ENCODE results near the gene FYB1. TPM values are rescaled to one million over a fixed set of nuclear protein-coding genes. Genes with fewer than 3 reads are reported as not detected.
A peak's percentile ranks its signal among the peaks of the same experiment; 100 is the strongest.

The FYB1 gene
- total and polyA plus RNA-seq, 2 of the 4 experiments (the other 2 are of a cell fraction), result not detected

DNA sequence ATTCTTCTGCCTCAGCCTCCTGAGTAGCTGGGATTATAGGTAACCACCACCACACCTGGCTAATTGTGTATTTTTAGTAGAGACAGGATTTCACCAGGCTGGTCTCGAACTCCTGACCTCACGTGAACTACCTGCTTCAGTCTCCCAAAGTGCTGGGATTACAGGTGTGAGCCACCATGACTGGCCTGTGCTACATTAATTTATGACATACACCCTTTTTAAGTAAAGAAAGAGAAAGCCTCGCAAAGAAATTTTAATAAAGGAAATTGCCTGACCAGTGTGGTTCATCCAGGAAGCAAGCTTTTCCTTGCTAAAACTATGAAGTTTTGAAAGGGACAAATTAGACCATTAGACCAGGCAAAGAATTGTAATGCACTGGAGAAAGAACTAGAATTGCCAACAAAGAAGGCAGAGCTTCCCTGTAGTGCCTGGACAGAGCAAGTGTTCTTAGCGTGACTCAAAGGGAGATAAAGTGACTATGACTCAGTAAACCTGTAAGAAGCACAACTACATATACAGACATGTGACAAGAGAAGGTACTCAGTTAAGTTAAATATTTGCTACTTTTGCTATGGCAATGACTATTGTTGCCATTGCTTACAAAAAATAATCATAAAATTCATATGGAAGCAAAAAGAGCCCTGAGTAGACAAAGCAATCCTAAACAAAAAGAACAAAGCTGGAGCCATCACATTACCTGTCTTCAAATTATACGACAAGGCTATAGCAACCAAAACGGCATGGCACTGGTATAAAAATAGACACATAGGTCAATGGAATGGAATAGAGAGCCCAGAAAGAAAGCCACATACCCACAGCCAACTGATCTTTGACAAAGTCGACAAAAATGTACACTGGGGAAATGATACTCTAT lies 54.6 kb downstream of the FYB1 start:
- DNase-seq (peak; percentile 19), ATAC-seq (ENCODE audit: low read depth) (no peak)
- Histone ChIP-seq H3K4me3 (ENCODE audit: insufficient read depth, low read depth, low read length) (no peak overlapping the region), H3K9me3 (ENCODE audit: control insufficient read depth, insufficient read depth, low read length) (no peaks in the 10 kb centered on the region), H3K23ac (ENCODE audit: low read depth, low read length) (no peak overlapping the region), H4K8ac (ENCODE audit: low read depth in 2 of 2, low read length in 2 of 2) (no peak overlapping the region), H2BK20ac (ENCODE audit: low read depth, low read length) (no peak overlapping the region), H3K27ac (ENCODE audit: insufficient read depth, low read length) (no peak overlapping the region), H3K4me1 (ENCODE audit: control insufficient read depth, insufficient read depth, low read length) (no peaks in the 10 kb centered on the region; the same call in 1 of the 2 replicates), H3K36me3 (ENCODE audit: control insufficient read depth, insufficient read depth, low read length) (no peaks in the 10 kb centered on the region), H3K27me3 (ENCODE audit: control insufficient read depth, insufficient read depth, low read length) (no peaks in the 10 kb centered on the region), H3K4me2 (ENCODE audit: low read depth, low read length) (no peak overlapping the region), H3K9me1 (ENCODE audit: insufficient read depth, low read length) (peaks cover 3% of the 10 kb centered on the region; the same call in 1 of the 2 replicates), H2AFZ (replicated peaks; ENCODE audit: low read length, poor library complexity) (no peak overlapping the region), H4K5ac (ENCODE audit: low read depth, low read length) (no peak overlapping the region), H2AK5ac (ENCODE audit: low read depth, low read length) (no peak overlapping the region), H3K18ac (ENCODE audit: low read depth, low read length) (no peak overlapping the region), H3K4ac (ENCODE audit: low read depth, low read length) (no peak overlapping the region), H2AK9ac (replicated peaks; ENCODE audit: low read depth, low read length, poor library complexity) (no peak overlapping the region), H4K20me1 (ENCODE audit: insufficient read depth, low read length) (no peaks in the 10 kb centered on the region), H2BK5ac (ENCODE audit: low read depth, low read length, poor library complexity, severe bottlenecking) (no peak overlapping the region), H2BK15ac (ENCODE audit: low read depth, low read length) (no peak overlapping the region), H3K56ac (ENCODE audit: extremely low read depth, insufficient read depth, low read length) (no peak overlapping the region), H3K9ac (ENCODE audit: low read depth, low read length) (no peak overlapping the region), H4K91ac (ENCODE audit: insufficient read depth, low read depth, low read length) (no peak overlapping the region), H3K14ac (replicated peaks; ENCODE audit: low read depth, low read length) (0 out of 2 replicates have a peak overlapping the region, but pooled peaks have one; percentile 32), H2BK120ac (ENCODE audit: low read depth, low read length) (no peak overlapping the region), H3K79me1 (ENCODE audit: low read depth in 1 of 2, low read length in 2 of 2) (no peaks in the 10 kb centered on the region)
- no CpG with 5 or more reads among the region's 7 CpGs for WGBS, 2 experiments (ENCODE audit: extremely low coverage in 2 of 2, insufficient read length in 1 of 2)
- BruUV-seq (replicated peaks), result no TSS peak
- CTCF ChIA-PET, result no interaction called here
- in situ Hi-C loops (cut with MboI; ENCODE audit: low sequenced_read_pairs) (no loop called here), dilution Hi-C loops (cut with HindIII; ENCODE audit: low sequenced_read_pairs, unreplicated experiment) (no loop called here), intact Hi-C loops (cut with micrococcal nuclease) (no loop called here)
- POLR2A ChIA-PET (ENCODE audit: unreplicated experiment), result no interaction called here
- TF ChIP-seq RAD21 (IDR thresholded peaks at IDR 0.05; ENCODE audit: low read length) (no peak), MAZ (IDR thresholded peaks at IDR 0.05; ENCODE audit: borderline replicate concordance, low read depth, low read length) (no peak), MAFK (IDR thresholded peaks at IDR 0.05; ENCODE audit: low read depth, low read length) (no peak), CEBPB (IDR thresholded peaks at IDR 0.05; ENCODE audit: low read depth, low read length) (no peak), FOS (IDR thresholded peaks at IDR 0.05; ENCODE audit: low read depth, low read length) (no peak), RCOR1 (IDR thresholded peaks at IDR 0.05; ENCODE audit: insufficient replicate concordance, low read length) (no peak), RFX5 (IDR thresholded peaks at IDR 0.05; ENCODE audit: low read depth, low read length) (no peak), NFE2L2 (IDR thresholded peaks at IDR 0.05; ENCODE audit: low read depth, low read length) (no peak), POLR2A (IDR thresholded peaks at IDR 0.05; ENCODE audit: low read depth, low read length) (no peak), SMC3 (IDR thresholded peaks at IDR 0.05; ENCODE audit: low read depth, low read length) (no peak), MXI1 (IDR thresholded peaks at IDR 0.05; ENCODE audit: borderline replicate concordance, low read depth, low read length) (no peak), BHLHE40 (IDR thresholded peaks at IDR 0.05; ENCODE audit: low read depth, low read length) (no peak)
- TF ChIP-seq, protein P1, sequence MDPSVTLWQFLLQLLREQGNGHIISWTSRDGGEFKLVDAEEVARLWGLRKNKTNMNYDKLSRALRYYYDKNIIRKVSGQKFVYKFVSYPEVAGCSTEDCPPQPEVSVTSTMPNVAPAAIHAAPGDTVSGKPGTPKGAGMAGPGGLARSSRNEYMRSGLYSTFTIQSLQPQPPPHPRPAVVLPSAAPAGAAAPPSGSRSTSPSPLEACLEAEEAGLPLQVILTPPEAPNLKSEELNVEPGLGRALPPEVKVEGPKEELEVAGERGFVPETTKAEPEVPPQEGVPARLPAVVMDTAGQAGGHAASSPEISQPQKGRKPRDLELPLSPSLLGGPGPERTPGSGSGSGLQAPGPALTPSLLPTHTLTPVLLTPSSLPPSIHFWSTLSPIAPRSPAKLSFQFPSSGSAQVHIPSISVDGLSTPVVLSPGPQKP (IDR thresholded peaks at IDR 0.05; ENCODE audit: borderline replicate concordance, low read depth, low read length), result no peak
- TF ChIP-seq, protein P2, sequence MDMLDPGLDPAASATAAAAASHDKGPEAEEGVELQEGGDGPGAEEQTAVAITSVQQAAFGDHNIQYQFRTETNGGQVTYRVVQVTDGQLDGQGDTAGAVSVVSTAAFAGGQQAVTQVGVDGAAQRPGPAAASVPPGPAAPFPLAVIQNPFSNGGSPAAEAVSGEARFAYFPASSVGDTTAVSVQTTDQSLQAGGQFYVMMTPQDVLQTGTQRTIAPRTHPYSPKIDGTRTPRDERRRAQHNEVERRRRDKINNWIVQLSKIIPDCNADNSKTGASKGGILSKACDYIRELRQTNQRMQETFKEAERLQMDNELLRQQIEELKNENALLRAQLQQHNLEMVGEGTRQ (IDR thresholded peaks at IDR 0.05; ENCODE audit: low read depth, low read length), result no peak
- TF ChIP-seq, protein P3, sequence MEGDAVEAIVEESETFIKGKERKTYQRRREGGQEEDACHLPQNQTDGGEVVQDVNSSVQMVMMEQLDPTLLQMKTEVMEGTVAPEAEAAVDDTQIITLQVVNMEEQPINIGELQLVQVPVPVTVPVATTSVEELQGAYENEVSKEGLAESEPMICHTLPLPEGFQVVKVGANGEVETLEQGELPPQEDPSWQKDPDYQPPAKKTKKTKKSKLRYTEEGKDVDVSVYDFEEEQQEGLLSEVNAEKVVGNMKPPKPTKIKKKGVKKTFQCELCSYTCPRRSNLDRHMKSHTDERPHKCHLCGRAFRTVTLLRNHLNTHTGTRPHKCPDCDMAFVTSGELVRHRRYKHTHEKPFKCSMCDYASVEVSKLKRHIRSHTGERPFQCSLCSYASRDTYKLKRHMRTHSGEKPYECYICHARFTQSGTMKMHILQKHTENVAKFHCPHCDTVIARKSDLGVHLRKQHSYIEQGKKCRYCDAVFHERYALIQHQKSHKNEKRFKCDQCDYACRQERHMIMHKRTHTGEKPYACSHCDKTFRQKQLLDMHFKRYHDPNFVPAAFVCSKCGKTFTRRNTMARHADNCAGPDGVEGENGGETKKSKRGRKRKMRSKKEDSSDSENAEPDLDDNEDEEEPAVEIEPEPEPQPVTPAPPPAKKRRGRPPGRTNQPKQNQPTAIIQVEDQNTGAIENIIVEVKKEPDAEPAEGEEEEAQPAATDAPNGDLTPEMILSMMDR (conservative IDR thresholded peaks at IDR 0.05; ENCODE audit: low read depth, low read length), result no peak
